NCI-H128 (cell line): Measurements from ENCODE around the gene MST1.

Experiments
- DNase-seq: peaks from one replicate; lab custom pipeline; 2025; ENCODE audit not compliant: unreplicated experiment; lab: John Stamatoyannopoulos, UW

Gene MST1

GRCh38 chr3:49680493-49681231 lies 8.6 kb downstream of the MST1 start:
- no peak for DNase-seq

- DNase-seq: no peak
Observed at GRCh38 chr3:49675912-49676311, 13.4 kb downstream of the MST1 start.

GRCh38 chr3:49674497-49674983 lies 14.7 kb downstream of the MST1 start:
- DNase-seq: no peak

- no peak for DNase-seq
Observed at GRCh38 chr3:49673715-49674496, 15.4 kb downstream of the MST1 start, which contains the start of gene APEH. Gene APEH (plus strand): TSS chr3:49674351. CDS start chr3:49674402, 51 bp downstream.

GRCh38 chr3:49673121-49673714 lies 16.1 kb downstream of the MST1 start:
- DNase-seq: no peak

GRCh38 chr3:49671291-49672288 lies 17.7 kb downstream of the MST1 start:
- DNase-seq: no peak

- no peak for DNase-seq
Observed at GRCh38 chr3:49670940-49671290, 18.4 kb downstream of the MST1 start.

GRCh38 chr3:49669352-49669751 lies 19.9 kb downstream of the MST1 start:
- no peak for DNase-seq

GRCh38 chr3:49668861-49669260 lies 20.4 kb downstream of the MST1 start:
- no peak for DNase-seq

- no peak for DNase-seq
Observed at GRCh38 chr3:49668414-49668797, 20.9 kb downstream of the MST1 start.

- no peak for DNase-seq
Observed at GRCh38 chr3:49667701-49668413, 21.4 kb downstream of the MST1 start.

- no peak for DNase-seq
Observed at GRCh38 chr3:49666592-49666991, 22.7 kb downstream of the MST1 start.

- DNase-seq: no peak
Observed at GRCh38 chr3:49665822-49666519, 23.3 kb downstream of the MST1 start.

- no peak for DNase-seq
Observed at GRCh38 chr3:49664300-49664699, 25.0 kb downstream of the MST1 start.

GRCh38 chr3:49663831-49664230 lies 25.4 kb downstream of the MST1 start:
- no peak for DNase-seq

GRCh38 chr3:49662720-49663413 lies 26.4 kb downstream of the MST1 start:
- DNase-seq: no peak

GRCh38 chr3:49662021-49662420 lies 27.3 kb downstream of the MST1 start:
- DNase-seq: no peak

- no peak for DNase-seq
Observed at GRCh38 chr3:49661281-49661680, 28.0 kb downstream of the MST1 start.

- DNase-seq: no peak
Observed at GRCh38 chr3:49659756-49660155, 29.5 kb downstream of the MST1 start.
